ENCODE data around the gene GJA10.
"Not testable (repeated sequence)": the region's sequence is repeated elsewhere in the genome, so short reads cannot be mapped to it uniquely, and the experiment has no call there.

Gene GJA10

DNA sequence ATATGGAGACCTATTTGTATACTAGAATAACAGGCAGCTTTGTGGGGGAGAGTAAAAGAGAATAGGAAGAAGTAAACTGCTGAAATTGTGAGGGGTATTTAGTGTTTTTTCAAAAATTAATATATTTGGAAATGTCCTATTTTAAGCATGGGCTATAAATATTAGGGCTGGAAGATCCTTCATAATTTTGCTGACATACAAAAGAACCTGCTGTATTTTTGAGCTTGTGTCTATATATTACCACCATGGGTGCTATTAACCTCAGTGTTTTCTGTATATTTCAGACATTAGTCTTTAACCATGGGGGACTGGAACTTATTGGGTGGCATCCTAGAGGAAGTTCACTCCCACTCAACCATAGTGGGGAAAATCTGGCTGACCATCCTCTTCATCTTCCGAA lies at the start of gene GJA10:
GJA10 (plus strand) TSS at position 301 of the 400 bp plus-strand sequence; CDS start at position 301, 0 bp downstream.
- no peak for DNase-seq (ENCODE audit: low read depth, low spot score)

DNA sequence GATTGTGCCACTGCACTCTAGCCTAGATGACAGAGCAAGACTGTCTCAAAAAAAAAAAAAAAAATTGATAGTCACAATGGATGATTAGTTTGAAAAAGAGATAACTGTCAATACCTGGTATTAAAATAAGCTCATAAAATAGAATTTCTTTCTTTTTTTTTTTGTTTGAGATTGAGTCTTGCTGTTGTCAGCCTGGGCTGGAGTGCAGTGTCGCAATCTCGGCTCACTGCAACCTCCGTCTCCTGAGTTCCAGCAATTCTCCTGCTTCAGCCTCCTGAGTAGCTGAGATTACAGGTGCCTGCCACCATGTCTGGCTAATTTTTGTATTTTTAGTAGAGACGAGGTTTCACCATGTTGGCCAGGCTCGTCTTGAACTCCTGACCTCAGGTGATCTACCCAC lies 46.8 kb upstream of the GJA10 start:
- DNase-seq (ENCODE audit: low read depth, low spot score) = not testable (repeated sequence)

DNA sequence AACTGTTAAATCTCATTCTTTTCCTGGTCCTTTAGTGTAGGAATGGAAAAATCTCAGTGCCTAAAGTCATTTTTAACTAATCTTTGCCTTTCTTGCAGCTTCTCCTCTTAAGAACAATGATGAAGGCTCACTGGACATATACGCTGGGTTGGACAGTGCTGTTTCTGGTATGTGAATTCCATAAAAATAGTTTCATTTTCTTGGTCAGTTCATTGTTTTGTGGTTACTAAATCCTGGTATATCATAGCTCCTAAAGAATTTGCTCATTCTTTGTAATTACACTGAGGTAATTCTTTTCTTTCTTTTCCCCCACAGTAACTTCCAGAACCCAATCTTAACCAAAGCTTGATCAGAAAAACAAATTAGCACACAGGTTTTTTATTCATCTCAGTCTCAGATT lies 41.2 kb upstream of the GJA10 start:
- no peak for DNase-seq (ENCODE audit: low read depth, low spot score)

DNA sequence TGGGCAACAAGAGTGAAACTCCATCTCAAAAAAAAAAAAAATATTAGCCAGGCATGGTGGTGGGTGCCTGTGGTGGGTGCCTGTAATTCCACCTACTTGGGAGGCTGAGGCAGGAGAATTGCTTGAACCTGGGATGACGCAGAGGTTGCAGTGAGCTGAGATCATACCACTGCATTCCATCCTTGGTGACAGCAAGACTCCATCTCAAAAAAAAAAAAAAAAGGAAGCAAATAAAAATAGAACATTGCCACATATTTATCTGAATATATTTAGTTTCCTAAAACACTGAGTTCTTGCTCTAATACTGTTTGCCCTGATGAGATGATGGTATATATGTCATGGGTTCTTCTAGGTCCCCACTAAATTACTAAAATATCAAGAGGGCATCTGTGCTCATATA lies 36.2 kb upstream of the GJA10 start:
- no peak for DNase-seq (ENCODE audit: low read depth, low spot score)

DNA sequence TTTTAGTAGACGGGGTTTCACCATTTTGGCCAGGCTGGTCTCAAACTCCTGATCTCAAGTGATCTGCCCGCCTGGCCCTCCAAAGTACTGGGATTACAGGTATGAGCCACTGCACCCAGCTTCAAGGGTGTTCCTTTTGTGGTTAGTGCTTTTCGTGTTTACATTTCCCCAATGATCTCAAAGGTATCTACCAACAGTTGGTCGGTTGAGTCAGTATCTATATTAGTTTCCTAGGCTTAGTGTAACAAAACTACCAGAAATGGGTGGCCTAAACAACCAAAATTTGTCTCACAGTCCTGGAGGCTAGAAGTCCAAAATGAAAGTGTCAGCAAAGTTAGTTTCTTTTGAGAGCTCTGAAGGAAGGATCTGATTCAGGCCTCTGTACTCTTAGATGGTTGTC lies 34.5 kb upstream of the GJA10 start:
- no peak for DNase-seq (ENCODE audit: low read depth, low spot score)

DNA sequence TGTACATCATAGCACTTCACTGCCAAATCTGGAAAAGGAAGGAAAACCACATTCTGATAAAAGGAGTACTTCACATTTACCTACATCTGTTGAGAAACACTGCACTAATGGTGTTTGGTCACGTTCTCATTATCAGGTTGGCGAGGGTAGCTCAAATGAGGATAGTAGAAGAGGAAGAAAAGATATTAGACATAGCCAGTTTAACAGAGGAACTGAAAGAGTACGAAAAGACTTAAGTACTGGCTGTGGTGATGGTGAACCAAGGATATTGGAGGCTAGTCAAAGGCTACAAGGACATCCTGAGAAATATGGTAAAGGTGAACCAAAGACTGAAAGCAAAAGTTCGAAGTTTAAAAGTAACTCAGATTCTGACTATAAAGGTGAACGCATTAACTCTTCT lies 32.0 kb upstream of the GJA10 start:
- DNase-seq (ENCODE audit: low read depth, low spot score) = no peak

DNA sequence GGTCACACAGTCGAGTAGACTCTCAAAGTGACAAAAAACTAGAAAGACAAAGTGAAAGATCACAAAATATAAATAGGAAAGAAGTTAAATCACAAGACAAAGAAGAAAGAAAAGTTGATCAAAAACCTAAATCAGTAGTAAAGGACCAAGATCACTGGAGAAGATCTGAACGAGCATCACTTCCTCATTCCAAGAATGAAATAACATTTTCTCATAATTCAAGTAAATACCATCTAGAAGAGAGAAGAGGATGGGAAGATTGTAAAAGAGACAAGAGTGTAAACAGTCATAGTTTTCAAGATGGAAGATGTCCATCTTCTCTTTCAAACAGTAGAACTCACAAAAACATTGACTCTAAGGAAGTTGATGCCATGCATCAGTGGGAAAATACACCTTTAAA lies 31.6 kb upstream of the GJA10 start:
- no peak for DNase-seq (ENCODE audit: low read depth, low spot score)

DNA sequence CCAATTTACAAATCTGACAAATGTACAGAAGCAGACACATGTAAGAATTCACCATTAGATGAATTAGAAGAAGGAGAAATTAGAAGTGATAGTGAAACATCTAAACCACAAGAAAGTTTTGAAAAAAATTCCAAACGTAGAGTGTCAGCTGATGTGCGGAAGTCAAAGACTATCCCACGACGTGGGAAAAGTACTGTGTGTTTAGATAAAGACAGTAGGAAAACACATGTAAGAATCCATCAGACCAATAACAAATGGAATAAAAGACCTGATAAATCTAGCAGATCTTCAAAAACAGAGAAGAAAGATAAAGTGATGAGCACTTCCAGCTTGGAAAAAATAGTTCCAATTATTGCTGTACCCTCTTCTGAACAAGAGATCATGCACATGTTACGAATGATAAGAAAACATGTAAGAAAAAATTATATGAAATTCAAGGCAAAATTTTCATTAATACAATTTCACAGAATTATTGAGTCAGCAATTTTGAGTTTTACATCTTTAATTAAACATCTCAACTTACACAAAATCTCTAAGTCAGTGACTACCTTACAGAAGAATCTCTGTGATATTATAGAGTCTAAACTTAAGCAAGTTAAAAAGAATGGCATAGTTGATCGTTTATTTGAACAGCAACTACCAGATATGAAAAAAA lies 28.1 kb upstream of the GJA10 start:
- DNase-seq (ENCODE audit: low read depth, low spot score) = no peak

DNA sequence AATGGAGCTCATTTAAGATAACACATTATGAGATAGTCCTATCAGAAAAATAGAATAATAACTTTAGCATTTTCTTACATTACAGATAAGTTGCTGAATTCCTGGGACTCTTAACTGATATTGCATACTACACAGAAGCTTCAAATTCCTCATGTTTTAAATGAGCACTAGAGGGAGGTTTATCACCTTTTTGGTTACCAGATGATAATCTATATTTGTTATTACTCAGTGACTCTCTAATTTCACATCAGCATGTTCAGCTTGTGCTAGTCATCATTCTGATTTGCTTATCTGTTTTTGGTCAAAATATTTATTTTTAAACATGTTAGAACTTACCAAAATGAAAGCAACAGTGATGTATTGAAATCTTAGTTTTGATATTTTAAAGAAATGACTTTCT lies 20.5 kb upstream of the GJA10 start:
- DNase-seq (ENCODE audit: low read depth, low spot score) = no peak

DNA sequence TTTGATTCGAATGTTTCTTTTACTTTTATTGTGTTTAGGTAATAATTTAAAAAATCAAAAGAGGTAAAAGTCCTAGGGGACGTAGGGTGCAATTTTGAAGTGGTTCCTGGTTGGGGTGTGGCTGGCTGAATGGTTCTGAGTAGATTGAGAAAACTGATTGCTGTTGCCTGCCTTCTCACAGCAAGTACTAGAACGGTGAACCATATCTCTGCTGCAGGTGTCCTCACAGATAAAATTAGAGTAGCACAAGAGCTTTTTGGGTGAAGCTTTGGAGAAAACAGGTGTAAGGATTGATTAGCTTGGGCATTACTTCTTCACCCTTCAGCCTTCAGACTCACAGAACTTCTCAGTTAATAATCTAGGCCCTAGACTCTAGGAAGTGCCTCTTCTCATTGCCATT lies 19.8 kb upstream of the GJA10 start:
- no peak for DNase-seq (ENCODE audit: low read depth, low spot score)

DNA sequence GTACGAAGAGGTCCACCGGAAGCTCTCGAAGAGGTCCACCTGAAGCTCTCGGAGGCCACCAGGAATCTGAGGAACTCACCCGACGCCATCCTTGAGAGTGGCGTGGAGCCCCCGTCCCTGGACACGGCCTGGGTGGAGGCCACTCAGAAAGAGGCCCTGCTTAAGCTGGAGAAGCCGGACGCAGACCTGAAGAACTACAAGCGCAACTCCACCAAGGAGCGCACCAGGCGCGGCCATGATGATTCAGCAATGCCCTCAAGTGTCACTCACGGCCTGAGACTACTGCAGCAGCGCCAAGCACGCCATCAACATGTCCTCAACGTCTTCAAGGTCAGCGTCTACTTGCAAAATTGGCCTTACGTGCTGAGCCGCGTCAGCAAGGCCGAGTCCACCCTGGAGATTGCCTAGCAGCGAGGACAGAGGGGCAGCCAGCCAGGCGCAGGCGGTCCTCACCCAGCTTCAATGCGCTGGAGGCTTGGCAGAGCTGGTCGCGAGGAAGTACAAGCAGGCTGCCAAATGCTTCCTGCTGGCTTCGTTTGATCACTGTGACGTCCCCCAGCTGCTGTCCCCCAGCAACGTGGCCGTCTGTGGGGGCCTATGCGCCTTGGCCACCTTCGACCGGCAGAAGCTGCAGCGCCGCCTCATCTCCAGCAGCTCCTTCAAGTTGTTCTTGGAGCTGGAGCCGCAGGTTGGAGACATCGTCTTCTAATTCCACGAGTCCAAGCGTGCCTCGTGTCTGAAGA lies 7.7 kb upstream of the GJA10 start:
- DNase-seq (ENCODE audit: low read depth, low spot score) = no peak

DNA sequence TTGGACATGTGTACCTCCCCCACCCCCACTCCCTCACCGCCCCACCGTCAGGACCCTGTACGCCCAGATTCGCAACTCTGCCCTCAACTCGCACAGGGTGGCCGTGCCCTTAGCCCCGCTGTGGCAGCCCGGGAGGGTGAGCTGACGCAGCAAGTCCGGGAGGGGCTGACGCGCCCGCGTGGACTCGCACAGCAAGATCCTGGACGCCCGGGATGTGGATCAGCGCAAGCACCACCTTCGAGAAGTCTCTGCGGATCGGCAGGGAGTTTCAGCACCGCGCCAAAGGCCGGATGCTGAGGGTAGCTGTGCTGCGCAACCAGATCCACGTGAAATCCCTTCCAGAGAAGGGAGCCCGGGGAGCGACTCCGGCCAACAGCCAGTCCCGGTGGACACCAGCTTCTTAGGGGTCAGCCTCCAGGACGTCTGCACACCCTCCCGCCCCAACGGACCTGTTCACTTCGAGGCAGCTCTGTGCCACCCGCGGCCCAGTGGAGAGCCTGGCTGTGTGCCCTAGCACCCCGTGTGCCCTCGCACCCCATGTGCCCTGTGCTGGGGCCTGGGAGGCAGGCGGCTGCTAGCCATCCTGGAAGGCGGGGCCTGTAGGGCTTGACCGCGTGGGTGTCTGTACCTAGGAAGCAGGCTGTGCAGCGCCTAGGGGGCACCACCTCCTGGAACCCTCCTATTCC lies 6.7 kb upstream of the GJA10 start:
- DNase-seq (ENCODE audit: low read depth, low spot score) = no peak

DNA sequence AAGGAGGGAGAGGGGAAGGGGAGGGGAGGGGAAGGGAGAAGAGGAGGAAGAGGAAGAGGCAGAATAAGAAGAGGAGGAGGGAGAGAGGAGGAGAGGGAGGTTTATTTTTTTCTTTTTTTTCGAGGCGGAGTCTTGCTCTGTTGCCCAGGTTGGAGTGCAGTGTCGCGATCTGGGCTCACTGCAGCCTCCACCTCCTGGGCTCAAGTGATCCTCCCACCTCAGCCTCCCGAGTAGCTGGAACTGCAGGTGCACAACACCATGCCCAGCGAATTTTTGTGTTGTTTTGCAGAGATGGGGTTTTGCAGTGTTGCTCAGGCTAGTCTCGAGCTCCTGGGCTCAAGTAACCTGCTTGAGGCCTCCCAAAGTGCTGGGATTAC lies 6.1 kb upstream of the GJA10 start:
- no peak for DNase-seq (ENCODE audit: low read depth, low spot score)

DNA sequence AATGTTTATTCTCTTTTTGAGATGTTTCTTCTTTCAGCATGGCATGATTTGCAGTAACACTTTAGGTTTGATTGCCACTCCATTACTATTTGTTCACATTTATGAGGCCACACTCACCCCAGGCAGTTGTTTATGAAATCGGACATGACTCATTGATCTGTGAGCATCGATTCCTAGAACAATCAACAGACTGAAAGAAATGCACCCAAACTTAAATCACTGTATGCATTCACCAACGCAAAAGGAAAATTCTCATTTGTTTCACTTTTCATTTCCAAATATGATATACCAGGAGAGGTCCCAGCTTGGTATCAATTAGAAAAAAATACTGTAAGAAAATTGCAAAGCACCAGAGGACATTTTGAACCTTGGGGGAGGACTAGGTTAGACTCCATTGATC lies 5.4 kb upstream of the GJA10 start:
- no peak for DNase-seq (ENCODE audit: low read depth, low spot score)

DNA sequence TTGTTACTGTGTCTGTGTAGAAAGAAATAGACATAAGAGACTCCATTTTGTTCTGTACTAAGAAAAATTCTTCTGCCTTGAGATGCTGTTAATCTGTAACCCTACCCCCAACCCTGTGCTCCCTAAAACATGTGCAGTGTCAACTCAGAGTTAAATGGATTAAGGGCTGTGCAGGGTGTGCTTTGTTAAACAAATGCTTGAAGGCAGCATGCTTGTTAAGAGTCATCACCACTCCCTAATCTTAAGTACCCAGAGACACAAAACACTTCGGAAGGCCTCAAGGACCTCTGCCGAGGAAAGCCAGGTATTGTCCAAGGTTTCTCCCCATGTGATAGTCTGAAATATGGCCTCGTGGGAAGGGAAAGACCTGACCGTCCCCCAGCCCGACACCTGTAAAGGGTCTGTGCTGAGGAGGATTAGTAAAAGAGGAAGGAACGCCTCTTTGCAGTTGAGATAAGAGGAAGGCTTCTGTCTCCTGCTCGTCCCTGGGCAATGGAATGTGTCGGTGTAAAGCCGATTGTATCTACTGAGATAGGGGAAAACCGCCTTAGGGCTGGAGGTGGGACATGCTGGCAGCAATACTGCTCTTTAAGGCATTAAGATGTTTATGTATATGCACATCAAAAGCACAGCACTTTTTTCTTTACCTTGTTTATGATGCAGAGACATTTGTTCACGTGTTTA lies 3.3 kb upstream of the GJA10 start:
- DNase-seq (ENCODE audit: low read depth, low spot score) = not testable (repeated sequence)

DNA sequence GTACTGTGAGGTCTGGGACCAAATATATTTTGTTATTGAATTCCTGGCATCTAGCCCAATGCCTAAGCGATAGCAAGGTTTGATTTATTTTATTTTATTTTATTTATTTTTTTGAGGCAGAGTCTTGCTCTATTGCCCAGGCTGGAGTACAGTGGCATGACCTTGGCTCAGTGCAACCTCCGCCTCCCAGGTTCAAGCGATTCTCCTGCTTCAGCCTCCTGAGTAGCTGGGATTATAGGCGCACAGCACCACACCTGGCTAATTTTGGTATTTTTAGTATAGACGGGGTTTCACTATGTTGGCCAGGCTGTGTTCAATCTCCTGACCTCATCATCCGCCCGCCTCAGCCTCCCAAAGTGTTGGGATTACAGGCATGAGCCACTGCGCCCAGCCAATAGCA lies 1.7 kb upstream of the GJA10 start:
- not testable (repeated sequence) for DNase-seq (ENCODE audit: low read depth, low spot score)

DNA sequence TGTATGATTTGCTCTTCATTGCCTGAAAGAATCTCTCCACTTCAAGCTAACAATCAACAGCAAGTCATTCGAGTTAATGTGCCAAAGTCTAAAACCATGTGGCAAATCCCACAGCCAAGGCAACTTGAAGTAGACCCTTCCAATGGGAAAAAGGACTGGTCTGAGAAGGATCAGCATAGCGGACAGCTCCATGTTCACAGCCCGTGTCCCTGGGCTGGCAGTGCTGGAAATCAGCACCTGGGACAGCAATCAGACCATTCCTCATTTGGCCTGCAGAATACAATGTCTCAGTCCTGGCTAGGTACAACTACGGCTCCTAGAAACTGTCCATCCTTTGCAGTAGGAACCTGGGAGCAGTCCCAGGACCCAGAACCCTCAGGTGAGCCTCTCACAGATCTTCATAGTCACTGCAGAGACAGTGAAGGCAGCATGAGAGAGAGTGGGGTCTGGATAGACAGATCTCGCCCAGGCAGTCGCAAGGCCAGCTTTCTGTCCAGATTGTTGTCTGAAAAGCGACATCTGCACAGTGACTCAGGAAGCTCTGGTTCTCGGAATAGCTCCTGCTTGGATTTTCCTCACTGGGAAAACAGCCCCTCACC lies 1.1 kb downstream of the GJA10 start:
- peak; percentile 8 for DNase-seq (ENCODE audit: low read depth, low spot score)

DNA sequence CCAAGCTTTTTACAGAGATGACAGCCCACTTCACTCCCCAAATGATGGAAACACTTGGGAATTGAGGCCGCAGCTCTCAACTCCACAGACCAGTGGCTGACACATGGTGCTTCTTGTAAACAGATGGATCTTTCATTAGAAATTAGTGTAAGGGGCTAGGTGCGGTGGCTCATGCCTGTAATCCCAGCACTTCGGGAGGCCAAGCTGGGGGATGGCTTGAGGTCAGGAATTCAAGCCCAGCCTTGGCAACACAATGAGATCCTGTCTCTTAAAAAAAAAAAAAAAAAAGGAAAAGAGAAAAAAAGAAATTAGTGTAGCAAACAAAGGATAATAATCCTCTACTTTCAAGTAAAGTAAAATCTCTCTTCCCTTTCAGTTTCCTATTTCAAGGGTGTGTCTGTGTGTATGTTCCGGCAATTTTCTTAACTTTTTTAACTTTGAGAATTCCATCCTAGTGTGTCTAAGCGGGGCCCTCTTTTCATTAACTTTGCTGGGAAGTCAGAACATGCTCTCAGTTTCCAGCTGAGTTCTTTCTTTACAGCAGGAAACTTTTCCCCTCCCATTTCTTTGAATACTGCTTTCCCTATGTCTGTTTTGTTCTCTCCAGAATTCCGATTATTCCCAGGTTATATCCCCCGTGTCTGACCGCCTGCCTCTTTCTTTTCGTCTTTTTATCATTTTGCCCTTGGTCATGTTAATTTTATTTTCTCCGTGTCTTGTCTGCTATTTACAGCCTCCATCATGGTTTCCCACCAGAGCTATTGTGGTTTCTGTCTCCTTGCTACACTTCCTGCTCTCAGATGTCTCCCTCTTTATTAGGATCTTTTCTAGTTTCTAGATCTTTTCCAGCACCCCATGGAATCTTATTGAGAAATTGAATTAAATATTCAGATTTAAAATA lies 16.0 kb downstream of the GJA10 start:
- DNase-seq (ENCODE audit: low read depth, low spot score) = not testable (repeated sequence)

DNA sequence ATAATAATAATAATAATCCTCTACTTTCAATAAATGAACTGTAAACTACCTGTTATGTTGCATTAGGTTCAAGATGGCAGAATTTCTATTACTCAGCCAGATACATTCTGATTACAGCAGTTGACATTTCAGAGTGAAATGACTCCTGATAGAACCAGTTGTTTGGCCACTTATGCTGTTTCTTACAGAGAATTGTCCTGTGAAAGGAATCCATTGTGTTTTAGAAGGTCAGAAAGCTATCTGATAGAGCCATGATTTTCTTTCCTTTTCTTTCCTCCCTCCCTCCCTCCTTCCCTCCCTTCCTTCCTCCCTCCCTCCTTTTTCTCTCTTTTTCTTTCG lies 16.6 kb downstream of the GJA10 start:
- DNase-seq (ENCODE audit: low read depth, low spot score) = no peak

DNA sequence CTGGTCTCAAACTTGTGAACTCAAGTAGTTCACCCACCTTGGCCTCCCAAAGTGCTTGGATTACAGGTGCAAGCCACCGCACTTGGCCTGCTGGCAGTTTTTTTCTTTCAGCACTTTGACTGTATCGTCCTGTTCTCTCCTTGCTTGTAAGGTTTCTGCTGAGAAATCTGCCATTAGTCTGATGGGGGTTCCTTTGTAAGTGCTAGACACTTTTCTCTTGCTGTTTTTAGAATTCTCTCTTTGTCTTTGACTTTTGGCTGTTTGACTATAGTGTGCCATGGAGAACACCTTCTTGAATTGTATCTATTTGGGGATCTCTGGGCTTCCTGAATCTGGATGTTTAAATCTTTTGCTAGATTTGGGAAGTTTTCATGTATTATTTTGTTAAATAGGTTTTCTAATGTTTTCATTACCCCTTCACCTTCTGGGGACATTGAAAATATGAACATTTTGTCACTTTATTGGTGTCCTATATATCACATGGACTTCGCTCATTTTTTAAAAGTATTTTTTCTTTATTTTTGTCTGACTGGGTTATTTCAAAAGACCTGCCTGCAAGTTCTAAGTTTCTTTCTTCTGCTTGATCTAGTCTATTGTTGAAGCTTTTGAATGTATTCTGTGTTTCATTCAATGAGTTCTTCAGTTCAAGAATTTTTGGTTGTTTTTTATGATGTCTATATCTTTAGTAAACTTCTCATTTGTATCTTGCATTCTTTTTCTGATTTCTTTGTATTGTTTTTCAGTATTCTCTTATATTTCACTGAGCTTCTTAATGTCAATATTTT lies 22.1 kb downstream of the GJA10 start:
- no peak for DNase-seq (ENCODE audit: low read depth, low spot score)
